Colonic mucosa (tissue), 4 donors: ENCODE results near the gene RASSF7. TPM values are rescaled to one million over a fixed set of nuclear protein-coding genes. Genes with fewer than 3 reads are reported as not detected.
A peak's percentile ranks its signal among the peaks of the same experiment; 100 is the strongest.

Experiments
- DNase-seq: peaks from one replicate; pipeline ENCODE4 v3.0.0-alpha.2; 2020
- H3K27ac ChIP-seq: fragments of 200-600 bp; one replicate; pipeline ENCODE4 v1.8.0; 2021
- H3K27me3 ChIP-seq: fragments of 200-600 bp; one replicate; pipeline ENCODE4 v1.8.0; 2021
- H3K36me3 ChIP-seq: fragments of 200-600 bp; one replicate; pipeline ENCODE4 v1.8.0; 2021
- H3K4me1 ChIP-seq: fragments of 200-600 bp; one replicate; pipeline ENCODE4 v1.8.0; 2021; ENCODE audit warnings: mild to moderate bottlenecking
- H3K4me3 ChIP-seq: fragments of 200-600 bp; one replicate; pipeline ENCODE4 v1.8.0; 2021
- H3K9ac ChIP-seq, 2 donors: one replicate each; pipeline ENCODE4 v1.7.0; 2013; ENCODE audit warnings: control low read depth in 2 of 2, low read depth in 2 of 2, low read length in 2 of 2
- H3K9me3 ChIP-seq: fragments of 200-600 bp; one replicate; pipeline ENCODE4 v1.8.0; 2021
- intact Hi-C: fragments of 100-400 bp; cut with DNase I; formaldehyde crosslinking; loops from one replicate; pipeline ENCODE4 v1.14.1; 2022
- total RNA-seq, 2 donors: library from RNA; stranded (reverse); fragmentation: NEBNext Ultra II Directional in 1 of 2; extraction: Animal tissue kit (Norgen Biotek cat#: 25700) in 1 of 2; gene quantifications; one replicate each; pipeline ENCODE4 v1.2.1, GENCODE V29; 2021
- TF ChIP-seq, protein P1 (sequence below): fragments of 200-600 bp; IDR thresholded peaks from one replicate; pipeline ENCODE4 v1.8.0; 2022; ENCODE audit warnings: antibody characterized with exemption, mild to moderate bottlenecking
- donor health status: healthy.
- donor health status: DM: no; HTN: no; CAD: no.
- donor health status: DM: no; HTN: no; CAD: no.

The RASSF7 gene
- total RNA-seq, 2 donors from 2014 or later: 108 to 139 TPM

DNA sequence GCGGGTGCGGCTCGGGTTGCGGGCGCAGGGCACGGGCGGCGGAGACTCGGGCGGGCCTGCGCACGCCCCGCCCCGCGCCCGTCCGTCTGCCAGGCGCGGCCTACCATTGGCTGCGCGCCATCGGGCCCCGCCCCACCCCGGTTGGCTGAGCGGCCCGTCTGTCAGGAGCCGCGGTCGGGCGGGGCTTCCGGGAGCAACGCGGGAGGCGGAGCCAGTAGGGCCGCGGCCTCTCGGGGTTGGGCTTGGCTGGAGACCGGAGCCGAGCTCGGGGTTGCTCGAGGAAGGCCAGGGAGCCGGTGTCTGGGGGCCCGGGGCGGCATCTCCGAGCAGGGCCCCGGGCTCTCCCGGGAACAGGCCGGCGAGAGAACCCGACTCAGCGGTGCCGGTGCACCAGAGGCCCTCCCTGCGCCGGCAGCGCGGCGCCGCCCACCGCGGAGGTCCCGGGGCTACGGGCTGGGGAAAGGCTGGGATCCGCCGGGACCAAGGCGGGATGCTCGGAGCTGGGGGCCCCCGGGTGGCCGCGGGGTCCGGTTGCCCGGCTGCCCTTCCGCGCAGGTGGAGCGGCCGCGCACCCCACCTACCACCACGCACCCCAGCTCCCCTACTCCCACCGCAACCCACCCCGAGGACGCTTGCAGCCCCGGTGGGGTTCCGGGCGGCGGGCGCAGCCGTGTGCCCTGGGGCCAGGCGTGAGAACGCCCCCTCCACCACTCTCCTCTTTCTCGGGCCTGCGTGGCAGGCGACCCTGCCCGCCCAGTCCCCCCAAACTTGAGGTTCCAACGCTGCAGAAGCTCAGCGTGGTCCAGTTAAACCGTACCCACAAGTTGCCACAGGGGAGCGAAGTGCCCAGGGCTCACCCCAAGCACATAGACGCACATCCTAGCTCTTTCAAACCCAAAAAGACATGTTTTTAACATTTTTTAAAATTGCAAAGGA is 25.0 kb upstream of the RASSF7 start, which contains the start of gene HRAS:
TSS of gene HRAS (minus strand) at position 58 of the 936 bp plus-strand sequence.
- H3K4me1 ChIP-seq: peaks cover 11% of the 10 kb centered on the region
- H3K27ac ChIP-seq: peak within 1 kb of the TSS; percentile 85
- TF ChIP-seq, protein P1, sequence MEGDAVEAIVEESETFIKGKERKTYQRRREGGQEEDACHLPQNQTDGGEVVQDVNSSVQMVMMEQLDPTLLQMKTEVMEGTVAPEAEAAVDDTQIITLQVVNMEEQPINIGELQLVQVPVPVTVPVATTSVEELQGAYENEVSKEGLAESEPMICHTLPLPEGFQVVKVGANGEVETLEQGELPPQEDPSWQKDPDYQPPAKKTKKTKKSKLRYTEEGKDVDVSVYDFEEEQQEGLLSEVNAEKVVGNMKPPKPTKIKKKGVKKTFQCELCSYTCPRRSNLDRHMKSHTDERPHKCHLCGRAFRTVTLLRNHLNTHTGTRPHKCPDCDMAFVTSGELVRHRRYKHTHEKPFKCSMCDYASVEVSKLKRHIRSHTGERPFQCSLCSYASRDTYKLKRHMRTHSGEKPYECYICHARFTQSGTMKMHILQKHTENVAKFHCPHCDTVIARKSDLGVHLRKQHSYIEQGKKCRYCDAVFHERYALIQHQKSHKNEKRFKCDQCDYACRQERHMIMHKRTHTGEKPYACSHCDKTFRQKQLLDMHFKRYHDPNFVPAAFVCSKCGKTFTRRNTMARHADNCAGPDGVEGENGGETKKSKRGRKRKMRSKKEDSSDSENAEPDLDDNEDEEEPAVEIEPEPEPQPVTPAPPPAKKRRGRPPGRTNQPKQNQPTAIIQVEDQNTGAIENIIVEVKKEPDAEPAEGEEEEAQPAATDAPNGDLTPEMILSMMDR: no peak
- peak within 1 kb of the TSS; percentile 76 to 78 for H3K9ac ChIP-seq
- H3K4me3 ChIP-seq: peak within 1 kb of the TSS; percentile 92
- peak; percentile 94 for DNase-seq
- no peaks in the 10 kb centered on the region for H3K9me3 ChIP-seq
- H3K36me3 ChIP-seq: peaks cover 8% of the 10 kb centered on the region
- H3K27me3 ChIP-seq: no peaks in the 10 kb centered on the region
- intact Hi-C loops: no loop called here

DNA sequence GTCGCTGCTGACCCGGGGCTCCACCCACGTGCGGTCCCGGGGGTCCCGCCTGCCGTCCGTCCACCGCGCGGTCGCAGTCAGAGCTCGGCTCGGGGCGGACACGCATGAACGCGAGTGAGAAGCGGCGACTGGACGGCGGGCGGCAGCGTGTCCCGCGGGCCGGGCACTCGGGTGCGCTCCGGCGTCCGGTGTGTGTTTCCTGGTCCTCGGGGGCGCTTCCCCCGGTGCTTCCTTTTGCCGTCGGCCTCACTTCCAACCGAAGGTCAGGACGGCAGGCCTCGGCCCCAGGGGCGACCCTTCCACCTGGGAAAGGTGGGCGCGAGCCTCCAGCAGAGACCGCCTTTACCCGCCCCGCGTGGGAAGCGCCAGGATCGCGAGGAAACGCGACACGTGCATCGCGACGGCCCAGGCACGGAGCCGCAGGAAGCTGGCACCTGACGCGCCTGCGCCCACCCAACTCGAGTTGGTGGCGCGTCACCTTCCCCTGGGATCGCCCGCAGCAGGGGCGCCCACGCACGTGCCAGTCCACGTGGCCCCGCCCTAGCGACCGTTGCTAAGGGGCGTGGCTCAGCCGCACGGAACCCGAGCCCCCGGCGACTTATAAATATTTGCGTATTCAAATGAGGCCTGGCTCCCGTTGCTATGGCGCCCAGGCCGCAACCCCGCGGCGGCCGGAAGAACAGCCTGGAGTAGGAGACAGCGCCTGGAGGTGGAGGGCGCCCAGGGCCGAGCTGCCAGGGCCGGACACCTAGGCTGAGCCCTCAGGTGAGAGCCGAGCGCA is 23.7 kb upstream of the RASSF7 start, which contains the start of gene LRRC56:
TSS of gene LRRC56 (plus strand) at position 687 of the 781 bp plus-strand sequence. CDS start 3,158 bp downstream, outside the sequence.
- DNase-seq: peak; percentile 94
- Histone ChIP-seq H3K9me3 (no peaks in the 10 kb centered on the region), H3K27me3 (no peaks in the 10 kb centered on the region), H3K36me3 (peaks cover 8% of the 10 kb centered on the region), H3K4me1 (peaks cover 11% of the 10 kb centered on the region), H3K9ac (peak within 1 kb of the TSS; percentile 35 to 66), H3K27ac (peak within 1 kb of the TSS; percentile 85), H3K4me3 (peak within 1 kb of the TSS; percentile 80)
- intact Hi-C loops: no loop called here
- TF ChIP-seq, protein P1: no peak

DNA sequence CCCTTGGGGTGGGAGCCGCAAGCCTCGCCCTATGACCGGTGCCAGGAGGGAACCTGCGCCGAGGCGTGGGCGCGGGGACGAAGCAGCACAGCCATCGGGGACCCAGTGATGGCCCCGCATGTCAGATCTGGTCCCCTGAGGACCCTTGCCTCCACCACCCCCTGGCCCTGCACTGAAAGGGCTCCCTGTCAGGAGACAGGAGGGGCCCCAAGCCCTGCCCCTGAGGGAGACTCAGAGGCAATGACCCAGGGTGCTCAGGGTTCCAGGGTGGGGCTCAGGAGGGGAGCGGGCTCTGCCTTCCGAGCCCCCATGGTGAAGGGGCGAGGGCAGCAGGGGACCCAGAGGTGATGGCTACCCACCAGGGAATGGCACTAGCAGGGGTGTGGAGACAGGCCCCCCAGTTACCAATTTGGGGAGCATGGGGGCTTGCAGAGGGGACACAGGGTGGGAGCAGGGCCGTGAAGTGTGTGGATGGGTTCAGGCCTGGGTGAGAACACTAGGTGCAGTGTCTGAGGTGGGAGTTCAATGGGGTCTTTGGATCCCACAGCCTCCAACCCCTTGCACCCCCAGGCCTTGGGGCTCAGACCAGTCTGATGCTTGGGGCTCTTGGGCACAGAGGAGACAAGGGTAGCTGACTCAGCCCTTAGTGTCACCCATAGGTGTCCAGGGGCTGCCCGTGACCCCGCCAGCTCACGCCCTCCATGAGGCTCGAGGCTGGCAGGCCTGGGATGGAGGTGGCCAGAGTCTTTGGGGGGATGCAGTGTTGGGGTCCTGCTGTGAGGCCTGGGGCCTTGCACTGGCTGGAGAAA is 22.9 kb upstream of the RASSF7 start:
- intact Hi-C loops: no loop called here
- Histone ChIP-seq H3K4me1 (peaks cover 11% of the 10 kb centered on the region), H3K36me3 (no peaks in the 10 kb centered on the region), H3K27me3 (no peaks in the 10 kb centered on the region), H3K4me3 (peak overlapping the region; percentile 80), H3K9ac (peak overlapping the region; percentile 35 to 66), H3K9me3 (no peaks in the 10 kb centered on the region), H3K27ac (no peak overlapping the region)
- TF ChIP-seq, protein P1: no peak
- no peak for DNase-seq

DNA sequence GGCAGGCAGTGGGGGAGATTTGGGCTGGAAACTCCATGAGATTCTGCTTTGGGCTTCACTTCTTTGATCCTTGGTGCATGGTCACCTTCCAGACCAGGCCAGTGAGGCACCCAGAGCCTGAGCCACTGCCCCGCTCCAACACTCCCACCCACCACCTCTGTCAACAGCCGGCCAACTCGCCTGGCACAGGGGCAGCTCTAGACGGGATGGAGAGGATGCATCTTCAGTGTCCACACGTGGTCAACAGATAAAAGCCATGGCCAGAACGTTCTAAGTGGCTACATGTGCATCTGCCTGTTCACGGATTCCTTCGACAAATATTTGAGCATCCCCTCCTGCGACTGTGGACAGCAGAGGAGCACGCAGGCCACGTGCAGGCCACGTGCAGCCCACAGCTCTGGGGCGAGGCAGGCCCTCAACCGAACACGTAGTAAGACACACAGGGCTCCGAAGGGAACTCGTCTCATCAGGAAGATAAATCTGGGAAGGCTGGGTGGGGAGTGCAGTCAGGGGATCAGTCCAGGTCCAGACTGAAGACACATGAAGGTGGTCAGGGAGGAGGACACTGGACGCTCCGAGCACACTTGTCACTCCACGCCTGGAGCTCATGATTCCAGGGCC is 22.2 kb upstream of the RASSF7 start:
- H3K9me3 ChIP-seq: no peaks in the 10 kb centered on the region
- no peak overlapping the region for H3K27ac ChIP-seq
- no peaks in the 10 kb centered on the region for H3K27me3 ChIP-seq
- H3K4me1 ChIP-seq: peaks cover 11% of the 10 kb centered on the region
- no peak for DNase-seq
- no peak overlapping the region for H3K4me3 ChIP-seq
- TF ChIP-seq, protein P1: no peak
- intact Hi-C loops: no loop called here
- no peak overlapping the region for H3K9ac ChIP-seq
- H3K36me3 ChIP-seq: no peaks in the 10 kb centered on the region
